GM18909 (cell line): Measurements from ENCODE around the gene CLK4.

Source experiments
- ATAC-seq: cut with Tn5 transposase; IDR thresholded peaks from one replicate; pipeline ENCODE4 v1.9.1; 2021; ENCODE audit warnings: mild to moderate bottlenecking; ENCODE audit not compliant: unreplicated experiment, poor library complexity

CLK4 gene

GRCh38 chr5:178589180-178590140 lies 37.4 kb downstream of the CLK4 start:
- ATAC-seq = peak; percentile 5

- ATAC-seq = no peak
Measured at GRCh38 chr5:178588769-178589168, 38.1 kb downstream of the CLK4 start.

- ATAC-seq = no peak
Measured at GRCh38 chr5:178587763-178588611, 38.9 kb downstream of the CLK4 start.

GRCh38 chr5:178586396-178586795 lies 40.5 kb downstream of the CLK4 start:
- no peak for ATAC-seq

GRCh38 chr5:178585421-178585820 lies 41.4 kb downstream of the CLK4 start:
- ATAC-seq = peak; percentile 83

GRCh38 chr5:178583279-178583678 lies 43.6 kb downstream of the CLK4 start:
- ATAC-seq = no peak

GRCh38 chr5:178582291-178582690 lies 44.6 kb downstream of the CLK4 start:
- ATAC-seq = no peak

GRCh38 chr5:178581621-178582020 lies 45.2 kb downstream of the CLK4 start:
- no peak for ATAC-seq

- no peak for ATAC-seq
Measured at GRCh38 chr5:178580271-178580955, 46.4 kb downstream of the CLK4 start.

- no peak for ATAC-seq
Measured at GRCh38 chr5:178577944-178578343, 48.9 kb downstream of the CLK4 start.

- ATAC-seq = no peak
Measured at GRCh38 chr5:178577376-178577839, 49.4 kb downstream of the CLK4 start.

- no peak for ATAC-seq
Measured at GRCh38 chr5:178576591-178577351, 50.1 kb downstream of the CLK4 start.

- ATAC-seq = no peak
Measured at GRCh38 chr5:178573216-178573615, 53.6 kb downstream of the CLK4 start.

- no peak for ATAC-seq
Measured at GRCh38 chr5:178572617-178573016, 54.2 kb downstream of the CLK4 start.

- no peak for ATAC-seq
Measured at GRCh38 chr5:178569485-178569884, 57.4 kb downstream of the CLK4 start.

- no peak for ATAC-seq
Measured at GRCh38 chr5:178564811-178565550, 61.9 kb downstream of the CLK4 start.

GRCh38 chr5:178564397-178564796 lies 62.5 kb downstream of the CLK4 start:
- ATAC-seq = no peak

GRCh38 chr5:178563621-178564020 lies 63.2 kb downstream of the CLK4 start:
- ATAC-seq = no peak

GRCh38 chr5:178561746-178562264 lies 65.0 kb downstream of the CLK4 start:
- no peak for ATAC-seq
